ENCODE results near the gene NKIRAS1.

Gene NKIRAS1

DNA sequence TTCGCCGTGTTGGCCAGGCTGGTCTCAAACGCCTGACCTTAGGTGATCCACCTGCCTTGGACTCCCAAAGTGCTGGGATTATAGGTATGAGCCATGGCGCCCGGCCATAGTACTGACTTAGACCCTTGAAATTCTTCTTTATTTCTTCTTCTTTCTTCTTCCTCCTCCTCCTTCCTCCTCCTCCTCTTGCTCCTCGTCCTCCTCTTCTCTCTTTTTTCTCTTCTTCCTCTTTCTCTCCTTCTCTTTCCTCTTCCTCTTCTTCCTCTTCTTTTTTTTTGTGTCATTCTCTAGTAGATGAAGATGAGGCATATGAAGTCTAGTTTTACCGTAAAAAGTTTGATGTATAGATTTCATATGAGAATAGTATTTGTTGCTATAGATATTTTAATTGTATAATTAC, 9.5 kb upstream of the NKIRAS1 start:
- TF ChIP-seq, protein P1, sequence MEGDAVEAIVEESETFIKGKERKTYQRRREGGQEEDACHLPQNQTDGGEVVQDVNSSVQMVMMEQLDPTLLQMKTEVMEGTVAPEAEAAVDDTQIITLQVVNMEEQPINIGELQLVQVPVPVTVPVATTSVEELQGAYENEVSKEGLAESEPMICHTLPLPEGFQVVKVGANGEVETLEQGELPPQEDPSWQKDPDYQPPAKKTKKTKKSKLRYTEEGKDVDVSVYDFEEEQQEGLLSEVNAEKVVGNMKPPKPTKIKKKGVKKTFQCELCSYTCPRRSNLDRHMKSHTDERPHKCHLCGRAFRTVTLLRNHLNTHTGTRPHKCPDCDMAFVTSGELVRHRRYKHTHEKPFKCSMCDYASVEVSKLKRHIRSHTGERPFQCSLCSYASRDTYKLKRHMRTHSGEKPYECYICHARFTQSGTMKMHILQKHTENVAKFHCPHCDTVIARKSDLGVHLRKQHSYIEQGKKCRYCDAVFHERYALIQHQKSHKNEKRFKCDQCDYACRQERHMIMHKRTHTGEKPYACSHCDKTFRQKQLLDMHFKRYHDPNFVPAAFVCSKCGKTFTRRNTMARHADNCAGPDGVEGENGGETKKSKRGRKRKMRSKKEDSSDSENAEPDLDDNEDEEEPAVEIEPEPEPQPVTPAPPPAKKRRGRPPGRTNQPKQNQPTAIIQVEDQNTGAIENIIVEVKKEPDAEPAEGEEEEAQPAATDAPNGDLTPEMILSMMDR (conservative IDR thresholded peaks at IDR 0.05), result no peak
- peak overlapping the region; percentile 74 for H3K27ac ChIP-seq

DNA sequence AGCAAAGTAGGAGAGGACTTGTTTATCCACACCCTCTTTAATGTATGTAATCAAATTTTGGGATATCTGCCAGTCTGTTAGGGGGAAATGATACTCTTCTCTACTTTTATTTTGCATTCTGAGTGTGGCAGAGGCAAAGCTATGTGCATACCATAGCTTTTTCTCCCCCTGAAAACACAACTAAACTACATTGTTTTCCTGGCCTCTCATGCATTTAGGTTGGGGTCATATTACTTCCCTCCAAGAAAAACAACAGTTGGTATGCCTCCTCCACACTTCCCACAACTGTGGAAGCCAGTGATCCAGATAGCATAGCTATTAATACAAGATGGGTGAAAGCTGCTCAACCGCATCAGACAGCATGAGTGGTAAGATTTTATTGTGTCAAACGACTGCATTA, 7.0 kb upstream of the NKIRAS1 start:
- TF ChIP-seq, protein P1 (conservative IDR thresholded peaks at IDR 0.05), result no peak
- H3K27ac ChIP-seq, result no peak overlapping the region

DNA sequence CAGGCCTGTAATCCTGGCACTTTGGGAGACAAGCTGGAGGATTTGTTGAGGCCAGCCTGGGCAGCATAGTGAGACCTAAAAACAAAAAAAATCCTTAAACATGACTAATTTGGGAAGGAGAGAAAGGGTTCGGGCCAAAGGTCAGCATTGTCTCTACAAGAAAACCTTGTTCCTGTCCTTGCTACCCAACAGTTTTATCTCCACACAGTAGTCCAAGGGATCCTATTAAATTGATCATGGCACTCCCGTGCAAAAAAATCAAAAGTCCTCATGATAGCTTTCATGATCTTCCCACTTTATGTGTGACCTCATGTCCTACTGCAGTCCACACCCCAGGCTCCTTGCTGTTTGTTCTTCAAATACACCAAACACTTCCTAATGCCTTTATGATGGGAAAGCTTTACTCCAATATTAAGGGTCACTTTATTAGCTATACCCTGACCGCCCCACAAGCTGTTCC, 4.3 kb upstream of the NKIRAS1 start:
- TF ChIP-seq, protein P1 (conservative IDR thresholded peaks at IDR 0.05), result no peak
- no peak overlapping the region for H3K27ac ChIP-seq

DNA sequence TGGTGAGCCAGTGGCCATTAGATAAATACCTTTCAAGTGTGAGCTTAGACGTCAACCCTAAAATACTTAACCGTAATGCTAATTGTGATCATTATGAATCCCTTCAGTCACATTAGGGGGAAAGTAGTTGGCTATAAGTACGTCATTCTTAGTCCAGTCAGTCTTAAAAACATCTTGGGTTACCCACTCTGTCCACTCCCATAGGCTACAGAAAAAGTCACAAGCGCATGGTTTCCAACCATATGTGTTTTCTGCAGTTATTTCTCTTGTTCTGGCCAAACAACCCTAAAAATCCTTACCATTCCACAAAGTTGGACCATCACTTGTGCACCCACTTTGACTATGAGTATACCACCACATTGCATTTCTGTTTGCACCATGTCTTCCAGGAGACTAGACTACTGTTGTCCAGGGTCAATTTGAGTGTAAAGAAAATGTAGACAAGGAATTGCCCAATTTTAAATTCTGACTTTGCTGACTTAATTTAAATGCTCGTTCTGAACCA, 3.4 kb upstream of the NKIRAS1 start:
- peak overlapping the region; percentile 91; the same call in 1 of the 2 replicates for H3K27ac ChIP-seq
- TF ChIP-seq, protein P1 (conservative IDR thresholded peaks at IDR 0.05), result no peak

DNA sequence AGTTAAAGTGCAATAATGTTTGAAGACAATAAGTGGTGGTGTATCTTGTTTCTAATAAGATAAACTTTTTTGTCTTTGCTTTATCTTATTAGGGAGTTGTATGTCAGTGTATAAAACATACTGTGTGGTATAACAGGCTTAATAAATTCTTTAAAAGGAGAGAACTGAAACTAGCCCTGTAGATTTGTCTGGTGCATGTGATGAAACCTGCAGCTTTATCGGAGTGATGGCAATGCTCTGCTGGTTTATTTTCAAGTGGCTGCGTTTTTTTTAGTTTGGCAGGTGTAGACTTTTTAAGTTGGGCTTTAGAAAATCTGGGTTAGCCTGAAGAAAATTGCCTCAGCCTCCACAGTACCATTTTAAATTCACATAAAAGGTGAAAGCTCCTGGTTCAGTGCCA, 2.8 kb upstream of the NKIRAS1 start:
- H3K27ac ChIP-seq, result peak overlapping the region; percentile 91; the same call in 1 of the 2 replicates
- TF ChIP-seq, protein P1 (conservative IDR thresholded peaks at IDR 0.05), result no peak

DNA sequence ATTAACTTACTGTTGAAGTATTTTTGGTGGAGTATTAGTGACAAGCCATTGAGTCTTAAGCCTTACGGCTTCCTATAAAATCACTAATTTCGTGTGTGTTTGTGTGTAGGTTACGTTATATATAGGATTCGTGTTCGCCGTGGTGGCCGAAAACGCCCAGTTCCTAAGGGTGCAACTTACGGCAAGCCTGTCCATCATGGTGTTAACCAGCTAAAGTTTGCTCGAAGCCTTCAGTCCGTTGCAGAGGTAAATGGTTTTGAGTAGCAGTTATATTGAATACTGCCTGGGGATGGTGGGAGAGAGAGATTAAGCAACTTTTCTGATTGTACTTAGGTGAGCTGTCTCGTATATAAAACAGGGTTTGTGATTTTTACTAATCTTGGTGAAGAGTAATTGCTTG, 1.5 kb upstream of the NKIRAS1 start:
- H3K27ac ChIP-seq, result peak overlapping the region; percentile 91

DNA sequence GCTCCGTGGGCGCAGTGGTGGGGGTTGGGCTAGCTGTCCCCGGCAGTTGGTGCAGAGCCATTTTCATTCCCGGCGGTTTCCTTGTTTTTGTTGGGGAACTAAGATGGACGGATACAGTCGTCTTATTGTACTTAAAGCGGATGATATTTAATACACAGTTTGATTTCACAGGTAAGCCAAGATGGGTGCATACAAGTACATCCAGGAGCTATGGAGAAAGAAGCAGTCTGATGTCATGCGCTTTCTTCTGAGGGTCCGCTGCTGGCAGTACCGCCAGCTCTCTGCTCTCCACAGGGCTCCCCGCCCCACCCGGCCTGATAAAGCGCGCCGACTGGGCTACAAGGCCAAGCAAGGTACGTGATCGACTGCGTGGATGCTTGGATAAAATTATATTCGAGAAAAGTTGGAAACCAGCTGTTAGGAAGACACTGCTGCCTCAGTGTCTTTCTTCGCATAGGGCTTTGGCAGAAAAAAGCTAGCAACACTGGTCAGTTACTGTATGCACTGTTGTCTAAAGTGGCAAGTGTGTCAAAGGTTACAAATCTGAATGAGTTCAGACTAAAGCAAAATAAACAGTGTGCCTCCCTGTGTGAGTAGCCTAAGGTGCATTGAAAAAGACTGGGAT, 1.0 kb upstream of the NKIRAS1 start:
- peak overlapping the region; percentile 91 for H3K27ac ChIP-seq

DNA sequence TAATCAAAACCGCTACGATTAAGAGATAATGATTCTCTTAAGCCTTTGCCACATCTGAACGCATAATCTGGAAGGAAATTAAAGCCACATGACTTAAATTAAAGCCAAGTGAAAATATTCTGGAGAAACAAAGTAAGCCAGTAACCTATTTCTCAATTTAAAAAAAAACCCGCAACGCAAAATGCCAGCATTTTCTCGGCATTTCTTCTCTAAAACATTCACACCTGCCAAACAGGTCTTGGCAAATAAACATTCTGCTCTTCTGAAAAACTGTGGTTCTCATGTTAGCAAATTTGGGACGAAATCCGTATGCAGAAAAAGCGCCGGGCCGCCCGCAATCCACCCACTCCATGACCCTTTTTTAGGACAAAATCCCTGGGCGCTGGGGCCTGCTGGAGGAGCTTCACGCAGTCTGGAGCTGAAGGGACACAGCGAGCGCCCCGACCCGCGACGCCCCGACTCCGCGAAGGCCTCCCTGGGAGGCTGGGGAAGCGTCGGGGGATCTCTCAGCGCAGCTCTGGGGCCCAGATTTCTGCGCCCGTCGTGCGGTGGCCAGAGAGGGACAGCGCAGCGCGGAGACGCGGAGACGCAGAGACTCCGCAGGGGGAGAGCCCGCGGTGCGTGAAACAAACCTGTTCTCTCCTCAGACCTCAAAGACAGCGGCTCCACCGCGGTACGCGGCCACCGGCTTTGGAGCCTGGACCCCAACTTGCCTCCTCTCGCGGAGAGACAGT, 471 bp downstream of the NKIRAS1 start:
- peak overlapping the region; percentile 91 for H3K27ac ChIP-seq

More for the DNA sequence above, 471 bp downstream of the NKIRAS1 start:
- TF ChIP-seq, protein P1 (conservative IDR thresholded peaks at IDR 0.05), result no peak
